DMS153 treated with DMSO at 0.1 percent for 48 hours (cell line): ENCODE data around the gene RNF5.
"Not testable (repeated sequence)": the region's sequence is repeated elsewhere in the genome, so short reads cannot be mapped to it uniquely, and the experiment has no call there.

Experiments used
- DNase-seq: peaks from one replicate; lab custom pipeline; 2025; ENCODE audit not compliant: unreplicated experiment; lab: John Stamatoyannopoulos, UW

RNF5 gene

GRCh38 chr6:32188381-32189068, 10.3 kb downstream of the RNF5 start:
- no peak for DNase-seq

- no peak for DNase-seq
Measured at GRCh38 chr6:32189069-32189741, 11.0 kb downstream of the RNF5 start.

- no peak for DNase-seq
Measured at GRCh38 chr6:32189742-32190053, 11.5 kb downstream of the RNF5 start.

GRCh38 chr6:32190054-32190851, 12.0 kb downstream of the RNF5 start, which contains the start of gene PBX2:
TSS of gene PBX2 (minus strand) at chr6:32190202. CDS start at chr6:32189915, 287 bp downstream.
- DNase-seq = peak; percentile 42

GRCh38 chr6:32190911-32191677, 12.9 kb downstream of the RNF5 start:
- no peak for DNase-seq

GRCh38 chr6:32191696-32192607, 13.7 kb downstream of the RNF5 start:
- no peak for DNase-seq

GRCh38 chr6:32192608-32193039, 14.4 kb downstream of the RNF5 start, which contains the start of gene GPSM3:
TSS of gene GPSM3 (minus strand) at chr6:32192643. CDS start at chr6:32192513, 130 bp downstream.
- DNase-seq = peak; percentile 27

- DNase-seq = not testable (repeated sequence)
Measured at GRCh38 chr6:32193096-32193495, 14.9 kb downstream of the RNF5 start.

GRCh38 chr6:32194388-32194787, 16.2 kb downstream of the RNF5 start:
- DNase-seq = no peak

- peak; percentile 22 for DNase-seq
Measured at GRCh38 chr6:32194825-32195651, 16.8 kb downstream of the RNF5 start.

GRCh38 chr6:32195652-32195901, 17.4 kb downstream of the RNF5 start:
- DNase-seq = peak; percentile 98

- DNase-seq = peak; percentile 63
Measured at GRCh38 chr6:32195902-32196681, 17.9 kb downstream of the RNF5 start.

- no peak for DNase-seq
Measured at GRCh38 chr6:32196682-32197616, 18.7 kb downstream of the RNF5 start.

GRCh38 chr6:32198345-32198696, 20.1 kb downstream of the RNF5 start:
- no peak for DNase-seq

- no peak for DNase-seq
Measured at GRCh38 chr6:32198866-32199265, 20.7 kb downstream of the RNF5 start.

- no peak for DNase-seq
Measured at GRCh38 chr6:32200711-32201475, 22.7 kb downstream of the RNF5 start.

- DNase-seq = no peak
Measured at GRCh38 chr6:32202186-32202585, 24.0 kb downstream of the RNF5 start.
